Stimulated activated CD4-positive, alpha-beta T cell treated with anti-CD3 and anti-CD28 coated beads, Interleukin-15, amount 100 ng/mL, for 24 hours (primary cell): ENCODE data around the gene TSC1.
"Not testable (repeated sequence)": the region's sequence is repeated elsewhere in the genome, so short reads cannot be mapped to it uniquely, and the experiment has no call there.

Experiments used
- DNase-seq: peaks from one replicate; pipeline ENCODE4 v3.0.0-alpha.2; 2020

TSC1 gene

GRCh38 chr9:132944294-132945185 is at the start of gene TSC1:
TSC1 (minus strand) TSS chr9:132944616; CDS start chr9:132928872, 15,744 bp downstream.
- peak; percentile 97 for DNase-seq

- DNase-seq: no peak
Observed at GRCh38 chr9:132993511-132993939, 49.1 kb upstream of the TSC1 start.

DNA sequence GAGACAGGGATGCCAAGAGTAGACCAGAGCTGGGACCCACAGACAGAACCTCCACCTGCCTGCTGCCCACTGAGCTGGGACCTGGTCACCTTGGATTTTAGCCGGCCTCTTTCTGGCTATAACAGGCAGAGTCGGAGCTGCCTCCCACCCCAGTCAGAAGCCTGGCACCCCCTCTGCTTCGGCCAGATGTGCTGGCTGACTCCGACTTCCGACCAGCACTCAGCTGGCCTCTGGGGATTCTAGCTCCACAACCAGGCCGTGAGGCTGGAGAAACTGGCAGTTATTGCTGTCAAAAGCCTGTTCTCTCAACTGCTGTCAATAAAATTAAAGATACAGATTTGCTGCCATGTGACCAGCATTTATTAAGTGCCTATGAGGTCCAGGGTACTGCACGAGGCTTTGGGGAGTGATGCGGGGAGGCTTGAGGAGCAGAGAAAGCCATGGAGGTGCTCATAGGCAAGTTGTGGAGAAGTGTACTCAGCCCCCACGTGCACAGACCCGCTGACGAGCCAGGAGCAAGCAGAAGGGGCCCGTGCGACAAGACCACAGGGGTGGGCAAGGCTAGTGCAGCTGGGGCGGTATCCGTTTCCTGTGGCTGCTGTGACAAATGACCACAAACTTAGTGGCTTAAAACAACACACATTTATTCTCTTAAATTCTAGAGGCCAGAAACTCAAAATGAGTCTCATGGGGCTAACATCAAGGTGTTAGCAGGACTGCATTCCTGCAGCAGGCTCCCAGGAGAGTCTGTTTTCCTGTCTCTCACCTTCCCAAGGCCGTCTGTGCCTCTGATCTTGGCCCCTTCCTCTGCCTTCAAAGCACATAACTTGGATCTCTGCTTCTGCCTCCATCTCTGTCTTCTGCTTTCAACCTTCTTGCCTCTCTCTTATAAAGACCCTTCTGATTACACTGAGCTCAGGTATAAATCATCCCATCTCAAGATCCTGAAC is 47.2 kb upstream of the TSC1 start:
- no peak for DNase-seq

DNA sequence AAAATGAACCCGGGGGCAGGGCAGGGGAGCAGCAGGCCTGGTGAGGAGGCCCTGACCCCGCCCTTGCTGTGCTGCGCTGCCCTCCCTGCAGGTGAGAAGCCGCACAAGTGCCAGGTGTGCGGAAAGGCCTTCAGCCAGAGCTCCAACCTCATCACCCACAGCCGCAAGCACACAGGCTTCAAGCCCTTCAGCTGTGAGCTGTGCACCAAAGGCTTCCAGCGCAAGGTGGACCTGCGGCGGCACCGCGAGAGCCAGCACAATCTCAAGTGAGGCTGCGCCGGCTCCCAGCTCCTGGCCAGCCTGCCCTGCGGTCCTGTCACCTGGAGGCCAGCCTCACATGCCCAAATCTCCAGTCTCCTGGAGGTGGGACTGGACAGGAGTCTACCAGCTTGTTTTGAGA is 46.4 kb upstream of the TSC1 start:
- no peak for DNase-seq

DNA sequence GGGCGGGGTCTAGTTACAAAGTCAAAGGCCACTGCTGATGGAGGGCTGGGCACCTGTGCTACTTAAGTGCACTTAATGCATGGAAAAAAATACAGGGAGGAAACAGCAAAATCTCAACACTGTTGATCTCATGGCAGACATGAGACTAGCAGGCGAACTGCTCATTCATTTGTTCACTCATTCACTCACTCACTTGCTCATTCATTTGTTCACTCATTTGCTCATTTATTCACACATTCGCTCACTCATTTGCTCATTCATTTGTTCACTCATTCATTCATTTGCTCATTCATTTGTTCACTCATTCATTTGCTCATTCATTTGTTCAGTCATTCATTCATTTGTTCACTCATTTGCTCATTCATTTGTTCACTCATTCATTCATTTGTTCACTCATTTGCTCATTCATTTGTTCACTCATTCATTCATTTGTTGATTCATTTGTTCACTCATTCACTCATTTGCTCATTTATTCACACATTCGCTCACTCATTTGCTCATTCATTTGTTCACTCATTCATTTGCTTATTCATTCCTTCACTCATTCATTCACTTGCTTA is 45.7 kb upstream of the TSC1 start:
- DNase-seq: not testable (repeated sequence)

- no peak for DNase-seq
Observed at GRCh38 chr9:132989414-132989996, 45.1 kb upstream of the TSC1 start.

GRCh38 chr9:132989014-132989310 is 44.5 kb upstream of the TSC1 start:
- DNase-seq: no peak

- no peak for DNase-seq
Observed at GRCh38 chr9:132988244-132989013, 44.0 kb upstream of the TSC1 start.

- no peak for DNase-seq
Observed at GRCh38 chr9:132986640-132987620, 42.5 kb upstream of the TSC1 start.

DNA sequence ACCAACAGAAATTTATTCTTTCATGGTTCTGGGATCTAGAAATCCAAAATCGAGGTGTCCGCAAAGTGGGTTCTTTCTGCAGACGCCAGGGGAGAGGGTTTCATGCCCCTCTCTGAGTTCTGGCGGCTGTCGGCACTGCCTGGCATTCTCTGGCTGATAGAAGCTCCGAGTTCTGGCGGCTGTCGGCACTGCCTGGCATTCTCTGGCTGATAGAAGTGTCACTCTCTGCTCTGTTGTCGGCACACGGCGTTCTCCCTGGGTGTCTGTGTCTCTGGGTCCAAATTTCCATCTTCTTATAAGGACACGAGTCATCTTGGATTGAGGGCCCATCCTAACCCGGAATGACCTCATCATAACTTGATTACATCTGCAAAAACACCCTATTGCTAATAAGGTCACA is 41.7 kb upstream of the TSC1 start:
- no peak for DNase-seq

GRCh38 chr9:132985489-132985888 is 41.1 kb upstream of the TSC1 start:
- no peak for DNase-seq

GRCh38 chr9:132985071-132985350 is 40.6 kb upstream of the TSC1 start:
- no peak for DNase-seq

DNA sequence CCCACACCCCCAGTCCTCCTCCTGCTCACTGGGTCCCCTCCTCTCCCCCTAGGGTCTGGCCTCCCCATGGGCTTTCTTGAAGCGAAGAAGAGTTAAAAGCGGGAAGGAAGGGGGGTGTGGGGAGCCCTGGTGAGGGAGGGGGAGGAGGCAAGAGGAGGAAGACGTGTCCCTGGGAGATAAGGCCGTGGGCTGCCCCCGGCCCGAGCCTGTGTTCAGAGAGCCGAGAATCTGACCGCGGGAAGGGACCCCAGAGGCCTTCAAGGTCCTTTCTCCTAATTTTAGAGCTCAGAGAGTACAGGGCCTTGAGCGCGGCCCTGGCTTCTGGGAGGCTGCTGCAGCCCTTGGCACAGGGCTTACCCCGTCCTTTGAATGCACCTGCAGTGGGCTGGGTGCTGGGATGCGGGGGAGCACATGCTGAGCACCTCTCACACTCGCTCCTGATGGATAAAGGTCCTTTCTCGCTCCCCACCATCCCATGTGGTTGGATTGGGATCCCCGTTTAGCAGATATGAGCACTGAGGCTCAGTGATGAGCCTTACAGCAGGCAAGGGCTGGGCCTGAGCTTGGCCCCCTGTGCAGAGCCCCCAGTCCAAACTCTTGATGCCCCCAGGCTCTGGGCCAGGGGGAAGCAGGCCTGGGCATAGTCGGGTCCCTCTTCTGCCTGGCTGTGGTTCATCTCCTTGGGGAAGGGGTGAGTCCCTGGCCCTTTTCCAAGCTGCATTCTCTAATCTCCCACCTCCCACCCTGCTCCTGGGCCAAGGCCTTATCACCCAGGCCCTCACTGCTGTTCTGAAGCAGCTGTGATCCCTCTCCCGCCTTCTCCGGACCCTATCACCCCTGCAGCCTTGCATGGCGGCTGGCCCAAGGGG is 40.0 kb upstream of the TSC1 start:
- no peak for DNase-seq

DNA sequence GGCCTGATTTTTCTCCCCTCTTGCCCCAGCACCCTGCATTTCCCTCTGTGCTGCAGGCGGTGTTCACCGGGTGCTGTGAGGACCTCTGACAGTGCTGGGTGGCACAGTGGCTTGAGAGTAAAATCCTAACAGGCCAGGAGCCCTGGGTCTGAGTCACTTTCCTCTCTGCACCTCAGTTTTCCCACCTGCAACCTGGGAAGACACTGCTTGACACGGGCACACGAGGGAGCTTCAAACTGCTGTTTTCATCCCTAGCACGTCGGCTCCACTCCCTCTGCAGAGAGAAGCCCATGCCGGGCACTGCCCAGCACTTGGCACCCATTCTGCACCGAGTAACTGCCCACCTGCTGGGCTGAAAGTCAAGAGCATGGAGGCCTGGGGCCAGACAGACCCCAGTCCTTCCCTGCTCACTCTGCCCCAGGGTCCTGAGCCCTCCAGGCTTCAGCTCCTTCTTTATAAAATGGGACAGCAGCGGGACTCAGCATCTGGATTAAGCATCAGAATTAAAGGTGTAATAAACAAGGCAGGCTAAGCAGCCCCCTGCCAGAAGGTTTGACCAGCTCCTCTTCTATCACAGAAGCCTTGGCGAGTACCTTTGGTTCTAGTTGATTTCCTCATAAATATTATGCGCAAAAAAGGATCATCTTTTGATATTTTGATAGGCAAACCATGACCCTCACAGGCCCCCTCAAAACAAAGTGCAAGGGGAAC is 39.2 kb upstream of the TSC1 start:
- DNase-seq: no peak

- DNase-seq: no peak
Observed at GRCh38 chr9:132982458-132982857, 38.0 kb upstream of the TSC1 start.

- no peak for DNase-seq
Observed at GRCh38 chr9:132980157-132980556, 35.7 kb upstream of the TSC1 start.

DNA sequence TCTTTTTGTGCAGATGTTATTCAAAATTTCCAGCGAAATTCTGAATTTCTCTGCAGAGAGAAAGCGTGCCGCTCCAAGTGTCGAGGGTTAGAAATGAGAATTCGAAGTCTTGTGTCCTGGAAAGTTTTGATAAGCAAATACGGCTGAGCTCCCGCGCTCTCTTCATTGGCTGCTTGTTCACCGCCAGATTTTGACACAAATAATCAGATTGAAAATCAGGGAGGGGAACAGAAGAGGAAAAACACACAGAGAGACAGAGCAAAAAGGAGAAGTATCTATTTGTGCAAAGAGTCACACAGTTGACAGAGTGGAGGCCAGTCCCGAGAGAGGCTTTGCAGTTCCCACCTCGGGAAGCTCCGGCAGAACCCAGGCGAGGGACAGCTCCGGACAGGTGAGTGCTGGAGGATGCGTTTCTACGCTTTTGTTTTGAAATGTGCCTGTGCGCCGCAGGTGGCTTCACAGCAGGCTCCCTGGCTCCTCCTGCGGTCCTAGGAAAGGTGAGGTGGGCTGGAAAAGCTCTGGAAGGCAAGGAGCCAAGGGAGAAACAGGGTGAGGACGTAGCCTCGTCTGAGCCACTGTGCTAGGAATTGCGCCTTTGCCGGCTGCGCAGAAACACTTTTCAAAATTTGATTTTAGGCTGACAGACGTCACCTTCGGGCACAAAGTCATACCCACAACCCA is 34.2 kb upstream of the TSC1 start, which contains the start of gene GFI1B:
Gene GFI1B, plus strand, starts transcription at position 244 of the 681 bp plus-strand sequence. CDS start 7,985 bp downstream, outside the sequence.
- DNase-seq: no peak

- DNase-seq: no peak
Observed at GRCh38 chr9:132978112-132978450, 33.7 kb upstream of the TSC1 start.

GRCh38 chr9:132976571-132976970 is 32.2 kb upstream of the TSC1 start:
- DNase-seq: no peak
